HepG2 (cell line): ENCODE results near the gene SEC31A. TPM values are rescaled to one million over a fixed set of nuclear protein-coding genes. Genes with fewer than 3 reads are reported as not detected.

ENCODE experiments used
- ATM ChIP-seq: fragments of 450-650 bp; IDR thresholded peaks from 2 replicates; pipeline ENCODE4 v1.7.1; 2017; ENCODE audit warnings: mild to moderate bottlenecking, borderline replicate concordance
- ATRX ChIP-seq: sonication (generic); formaldehyde crosslinking; IDR thresholded peaks from 2 replicates; pipeline ENCODE4 v1.4.0; 2020; ENCODE audit warnings: missing genetic modification reagents, borderline replicate concordance
- EZH2 ChIP-seq: conservative IDR thresholded peaks from 2 replicates; pipeline ENCODE4 v1.6.1; 2012; ENCODE audit warnings: mild to moderate bottlenecking, low read depth, low read length, moderate library complexity
- MYPOP ChIP-seq: sonication (generic); formaldehyde crosslinking; IDR thresholded peaks from 2 replicates; pipeline ENCODE4 v1.8.1; 2023; ENCODE audit warnings: mild to moderate bottlenecking, moderate library complexity, missing genetic modification reagents
- NR1H2 ChIP-seq: sonication (generic); formaldehyde crosslinking; IDR thresholded peaks from 2 replicates; pipeline ENCODE4 v1.8.1; 2022; ENCODE audit warnings: low read depth, missing genetic modification reagents, borderline replicate concordance
- POLR2G ChIP-seq: fragments of 200-400 bp; formaldehyde crosslinking; IDR thresholded peaks from 2 replicates; pipeline ENCODE4 v1.6.1; 2018; ENCODE audit warnings: mild to moderate bottlenecking, low read depth, low read length, moderate library complexity
- PPARG ChIP-seq: conservative IDR thresholded peaks from 2 replicates; pipeline ENCODE4 v1.6.1; 2016; ENCODE audit warnings: missing biosample characterization, missing genetic modification reagents
- SPEN ChIP-seq: sonication (generic); formaldehyde crosslinking; IDR thresholded peaks from 2 replicates; pipeline ENCODE4 v1.5.1; 2020; ENCODE audit warnings: low read depth, mild to moderate bottlenecking, missing genetic modification reagents
- U2AF1 ChIP-seq: fragments of 200-400 bp; formaldehyde crosslinking; optimal IDR thresholded peaks from 2 replicates; pipeline ENCODE3; 2017; ENCODE audit warnings: mild to moderate bottlenecking, low read depth, low read length
- ZBTB38 ChIP-seq: sonication (generic); formaldehyde crosslinking; IDR thresholded peaks from 2 replicates; pipeline ENCODE4 v1.5.1; 2020; ENCODE audit warnings: mild to moderate bottlenecking, missing genetic modification reagents
- ZBTB4 ChIP-seq: sonication (generic); formaldehyde crosslinking; IDR thresholded peaks from 2 replicates; pipeline ENCODE4 v1.4.0; 2020; ENCODE audit warnings: missing genetic modification reagents, mild to moderate bottlenecking, borderline replicate concordance
- ZBTB7A ChIP-seq: sonication (generic); formaldehyde crosslinking; IDR thresholded peaks from 2 replicates; pipeline ENCODE4 v1.8.0; 2022; ENCODE audit warnings: mild to moderate bottlenecking, missing genetic modification reagents
- ZNF205 ChIP-seq: IDR thresholded peaks from 2 replicates; pipeline ENCODE4 v1.6.1; 2018; ENCODE audit warnings: missing biosample characterization, missing genetic modification reagents
- ZNF441 ChIP-seq: sonication (generic); formaldehyde crosslinking; IDR thresholded peaks from 2 replicates; pipeline ENCODE4 v1.7.0; 2021; ENCODE audit warnings: missing genetic modification reagents, borderline replicate concordance
- ZNF550 ChIP-seq: sonication (generic); formaldehyde crosslinking; IDR thresholded peaks from 2 replicates; pipeline ENCODE4 v1.4.0; 2020; ENCODE audit warnings: mild to moderate bottlenecking, missing genetic modification reagents, borderline replicate concordance
- ZNF552 ChIP-seq: sonication (generic); formaldehyde crosslinking; IDR thresholded peaks from 2 replicates; pipeline ENCODE4 v1.9.0; 2022; ENCODE audit warnings: missing genetic modification reagents, mild to moderate bottlenecking, borderline replicate concordance
- ZNF562 ChIP-seq: sonication (generic); formaldehyde crosslinking; IDR thresholded peaks from 2 replicates; pipeline ENCODE4 v1.8.0; 2022; ENCODE audit warnings: missing genetic modification reagents, borderline replicate concordance
- ZNF607 ChIP-seq: sonication (generic); formaldehyde crosslinking; IDR thresholded peaks from 2 replicates; pipeline ENCODE4 v1.5.1; 2020; ENCODE audit warnings: missing genetic modification reagents, mild to moderate bottlenecking, borderline replicate concordance
- polyA plus RNA-seq, 8 experiments: library from polyadenylated mRNA; depleted of rRNA in 3 of 8; stranded (reverse) in 7 of 8; unstranded in 1 of 8; fragments of >200 nt; fragmentation: Illumina TruSeq in 4 of 8; extraction: Trizol in 4 of 8; gene quantifications; 2 replicates each; pipeline versions ENCODE4 v1.2.1 to v1.2.3, GENCODE V29; 2011 to 2016; ENCODE audit warnings: low read depth in 4 of 8, missing spikeins in 1 of 8, mixed read lengths in 1 of 8; ENCODE audit not compliant: insufficient read depth in 1 of 8
- total RNA-seq, 5 experiments: library from RNA; depleted of rRNA; stranded (reverse); fragments of >200 nt; fragmentation: Illumina TruSeq; extraction: Trizol; gene quantifications; 2 replicates each; pipeline ENCODE4 v1.2.3, GENCODE V29; 2016; ENCODE audit warnings: low read depth in 1 of 5
- TF ChIP-seq, protein P1 (sequence below): sonication (generic); formaldehyde crosslinking; IDR thresholded peaks from 2 replicates; pipeline ENCODE4 v1.8.0; 2022; ENCODE audit warnings: missing genetic modification reagents, mild to moderate bottlenecking, borderline replicate concordance
- TF ChIP-seq, protein P2 (sequence below): IDR thresholded peaks from 2 replicates; pipeline ENCODE4 v1.6.1; 2012; ENCODE audit warnings: low read length, improper control_type of control experiment

SEC31A gene
- total and polyA plus RNA-seq, 2 of the 13 experiments (the other 11 are each of a cell fraction or from before 2014, with no cell fraction given), result 231 to 435 TPM

DNA sequence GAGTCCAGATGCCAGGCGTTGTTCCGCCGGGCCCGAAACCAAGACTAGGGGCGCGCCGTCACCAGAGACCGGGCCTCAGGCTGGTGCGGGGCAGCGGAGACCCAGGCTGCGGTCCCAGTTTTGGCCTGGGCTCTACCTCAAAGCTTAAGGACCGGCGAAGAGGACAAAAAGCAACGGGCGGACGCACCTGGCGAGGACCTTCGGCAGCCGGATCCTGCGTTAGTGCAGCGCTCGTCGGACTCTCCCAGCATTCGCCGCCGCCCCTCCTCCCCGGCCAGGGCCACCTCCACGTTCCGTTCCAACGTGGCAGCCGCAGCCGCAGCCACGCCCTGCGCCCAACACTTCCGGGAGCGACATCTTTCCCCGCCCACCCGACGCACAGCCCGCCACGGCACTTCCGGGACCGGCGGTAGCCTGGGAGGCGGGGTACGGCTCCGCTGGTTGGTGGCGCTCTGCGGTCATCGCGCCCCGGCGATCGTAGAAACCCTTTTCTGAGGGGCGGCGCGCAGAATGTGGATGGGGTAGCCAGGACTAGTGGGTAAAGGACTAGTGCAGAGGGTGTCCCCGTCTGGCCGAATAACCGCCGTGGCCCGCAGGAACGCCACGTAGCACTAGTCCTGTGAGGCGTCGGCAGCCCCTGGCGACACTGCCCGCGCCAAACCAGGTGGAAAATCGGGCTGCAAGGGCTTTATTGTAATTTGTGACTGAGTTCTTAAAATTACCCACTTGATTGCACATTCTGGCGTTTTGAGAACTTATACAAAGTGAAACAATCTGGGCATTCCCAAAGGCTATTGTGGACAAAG lies at the start of gene SEC31A (continued):
- TF ChIP-seq ZBTB7A (peak; percentile 47; the same call in 1 of the 2 replicates), ZNF562 (CRISPR knock-in tag) (no peak), POLR2G (peak; percentile 97), SPEN (CRISPR knock-in tag) (peak; percentile 97), ZNF607 (CRISPR knock-in tag) (no peak; the same call in 1 of the 2 replicates), ZNF550 (CRISPR knock-in tag) (no peak; the same call in 1 of the 2 replicates), U2AF1 (peak; percentile 46), ZBTB4 (CRISPR knock-in tag) (peak; percentile 87; the same call in 1 of the 2 replicates), ZNF205 (CRISPR knock-in tag) (peak; percentile 57; the same call in 1 of the 2 replicates), ZBTB38 (CRISPR knock-in tag) (peak; percentile 93), ZNF441 (peak; percentile 85; the same call in 1 of the 2 replicates), NR1H2 (CRISPR knock-in tag) (no peak; the same call in 1 of the 2 replicates), MYPOP (peak; percentile 88), ATM (no peak), ZNF552 (peak; percentile 92), PPARG (peak; percentile 11; the same call in 1 of the 2 replicates), EZH2 (no peak), ATRX (CRISPR knock-in tag) (no peak)
- TF ChIP-seq, protein P1, sequence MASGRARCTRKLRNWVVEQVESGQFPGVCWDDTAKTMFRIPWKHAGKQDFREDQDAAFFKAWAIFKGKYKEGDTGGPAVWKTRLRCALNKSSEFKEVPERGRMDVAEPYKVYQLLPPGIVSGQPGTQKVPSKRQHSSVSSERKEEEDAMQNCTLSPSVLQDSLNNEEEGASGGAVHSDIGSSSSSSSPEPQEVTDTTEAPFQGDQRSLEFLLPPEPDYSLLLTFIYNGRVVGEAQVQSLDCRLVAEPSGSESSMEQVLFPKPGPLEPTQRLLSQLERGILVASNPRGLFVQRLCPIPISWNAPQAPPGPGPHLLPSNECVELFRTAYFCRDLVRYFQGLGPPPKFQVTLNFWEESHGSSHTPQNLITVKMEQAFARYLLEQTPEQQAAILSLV (CRISPR knock-in tag), result peak; percentile 98
- TF ChIP-seq, protein P2, sequence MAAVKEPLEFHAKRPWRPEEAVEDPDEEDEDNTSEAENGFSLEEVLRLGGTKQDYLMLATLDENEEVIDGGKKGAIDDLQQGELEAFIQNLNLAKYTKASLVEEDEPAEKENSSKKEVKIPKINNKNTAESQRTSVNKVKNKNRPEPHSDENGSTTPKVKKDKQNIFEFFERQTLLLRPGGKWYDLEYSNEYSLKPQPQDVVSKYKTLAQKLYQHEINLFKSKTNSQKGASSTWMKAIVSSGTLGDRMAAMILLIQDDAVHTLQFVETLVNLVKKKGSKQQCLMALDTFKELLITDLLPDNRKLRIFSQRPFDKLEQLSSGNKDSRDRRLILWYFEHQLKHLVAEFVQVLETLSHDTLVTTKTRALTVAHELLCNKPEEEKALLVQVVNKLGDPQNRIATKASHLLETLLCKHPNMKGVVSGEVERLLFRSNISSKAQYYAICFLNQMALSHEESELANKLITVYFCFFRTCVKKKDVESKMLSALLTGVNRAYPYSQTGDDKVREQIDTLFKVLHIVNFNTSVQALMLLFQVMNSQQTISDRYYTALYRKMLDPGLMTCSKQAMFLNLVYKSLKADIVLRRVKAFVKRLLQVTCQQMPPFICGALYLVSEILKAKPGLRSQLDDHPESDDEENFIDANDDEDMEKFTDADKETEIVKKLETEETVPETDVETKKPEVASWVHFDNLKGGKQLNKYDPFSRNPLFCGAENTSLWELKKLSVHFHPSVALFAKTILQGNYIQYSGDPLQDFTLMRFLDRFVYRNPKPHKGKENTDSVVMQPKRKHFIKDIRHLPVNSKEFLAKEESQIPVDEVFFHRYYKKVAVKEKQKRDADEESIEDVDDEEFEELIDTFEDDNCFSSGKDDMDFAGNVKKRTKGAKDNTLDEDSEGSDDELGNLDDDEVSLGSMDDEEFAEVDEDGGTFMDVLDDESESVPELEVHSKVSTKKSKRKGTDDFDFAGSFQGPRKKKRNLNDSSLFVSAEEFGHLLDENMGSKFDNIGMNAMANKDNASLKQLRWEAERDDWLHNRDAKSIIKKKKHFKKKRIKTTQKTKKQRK, result no peak
